Measurements from ENCODE around the gene EMX2. TPM values are rescaled to one million over a fixed set of nuclear protein-coding genes. Genes with fewer than 3 reads are reported as not detected.

EMX2 gene
- total and polyA plus RNA-seq, 2 of the 13 experiments (the other 11 are each of a cell fraction or from before 2014, with no cell fraction given): not detected

- Histone ChIP-seq H3K79me2 (ENCODE audit: insufficient read depth, low read length) (no peaks in the 10 kb centered on the region), H3K36me3 (replicated peaks in 1 of 2; ENCODE audit: control insufficient read depth in 1 of 2, insufficient read depth in 2 of 2, low read length in 2 of 2) (no peaks in the 10 kb centered on the region), H2AFZ (ENCODE audit: low read length) (no peak overlapping the region), H3K9me3 (ENCODE audit: low read length) (no peaks in the 10 kb centered on the region), H3K4me2 (ENCODE audit: low read depth, low read length) (no peak overlapping the region), H3K27ac (ENCODE audit: extremely low read length, insufficient read depth, low read length) (no peak overlapping the region), H3K9ac (ENCODE audit: insufficient read depth, low read depth, low read length) (no peak overlapping the region), H4K20me1 (ENCODE audit: insufficient read depth, low read length) (no peaks in the 10 kb centered on the region), H3K4me1 (ENCODE audit: insufficient read depth, low read length) (no peaks in the 10 kb centered on the region), H3K27me3 (ENCODE audit: control insufficient read depth in 1 of 2, insufficient read depth in 2 of 2, low read length in 2 of 2) (peaks cover 4 to 78% of the 10 kb centered on the region in 2 experiments; a peak in 4 of 5 replicates), H3K4me3 (replicated peaks in 1 of 3; ENCODE audit: insufficient read depth in 1 of 3, low read depth in 2 of 3, low read length in 3 of 3) (no peak overlapping the region)
- no peak for ATAC-seq
- WGBS (ENCODE audit: low lambda C conversion rate): 60% methylated on average over 16 of the region's 19 CpGs
- TF ChIP-seq TCF7 (IDR thresholded peaks at IDR 0.05; ENCODE audit: low read depth) (no peak), NPAS2 (CRISPR knock-in tag; IDR thresholded peaks at IDR 0.05; ENCODE audit: borderline replicate concordance) (no peak), ZNF879 (CRISPR knock-in tag; IDR thresholded peaks at IDR 0.05) (no peak), ZNF484 (CRISPR knock-in tag; IDR thresholded peaks at IDR 0.05; ENCODE audit: borderline replicate concordance, low read depth) (no peak), ZBTB20 (CRISPR knock-in tag; IDR thresholded peaks at IDR 0.05; ENCODE audit: borderline replicate concordance, low read depth) (no peak), GATAD2A (CRISPR knock-in tag; IDR thresholded peaks at IDR 0.05) (no peak), SRY (CRISPR knock-in tag; IDR thresholded peaks at IDR 0.05) (no peak), ZNF569 (CRISPR knock-in tag; IDR thresholded peaks at IDR 0.05; ENCODE audit: borderline replicate concordance) (no peak), NAIF1 (CRISPR knock-in tag; IDR thresholded peaks at IDR 0.05; ENCODE audit: borderline replicate concordance) (no peak), DNMT1 (CRISPR knock-in tag; IDR thresholded peaks at IDR 0.05) (no peak)
- in situ Hi-C loops (cut with HindIII; ENCODE audit: extremely low pct_ligation_motif_present, low pct_unique_long_range_greater_than_20kb): no loop called here
- no peak for FAIRE-seq
- CTCF ChIA-PET (ENCODE audit: low intra/inter-chr PET ratio, low total read pairs): no interaction called here
- intact Hi-C loops (cut with micrococcal nuclease; ENCODE audit: unreplicated experiment): no loop called here
- no peak for DNase-seq (ENCODE audit: low spot score)
- POLR2A ChIA-PET: no interaction called here
- BruUV-seq (replicated peaks): no TSS peak
These were observed 11.2 kb downstream of the EMX2 start for GRCh38 chr10:117553815-117554172.

- Histone ChIP-seq H4K20me1 (ENCODE audit: insufficient read depth, low read length) (no peaks in the 10 kb centered on the region), H3K9ac (ENCODE audit: insufficient read depth, low read depth, low read length) (no peak overlapping the region), H3K9me3 (ENCODE audit: low read length) (no peaks in the 10 kb centered on the region), H3K36me3 (replicated peaks in 1 of 2; ENCODE audit: control insufficient read depth in 1 of 2, insufficient read depth in 2 of 2, low read length in 2 of 2) (no peaks in the 10 kb centered on the region), H2AFZ (ENCODE audit: low read length) (no peak overlapping the region), H3K4me2 (ENCODE audit: low read depth, low read length) (no peak overlapping the region), H3K4me1 (ENCODE audit: insufficient read depth, low read length) (no peaks in the 10 kb centered on the region), H3K27ac (ENCODE audit: extremely low read length, insufficient read depth, low read length) (no peak overlapping the region), H3K27me3 (ENCODE audit: control insufficient read depth in 1 of 2, insufficient read depth in 2 of 2, low read length in 2 of 2) (peaks cover 4 to 74% of the 10 kb centered on the region in 2 experiments; a peak in 3 of 5 replicates), H3K4me3 (replicated peaks in 1 of 3; ENCODE audit: insufficient read depth in 1 of 3, low read depth in 2 of 3, low read length in 3 of 3) (no peak overlapping the region), H3K79me2 (ENCODE audit: insufficient read depth, low read length) (no peaks in the 10 kb centered on the region)
- BruUV-seq (replicated peaks): no TSS peak
- DNase-seq (ENCODE audit: low spot score) (no peak), FAIRE-seq (no peak), ATAC-seq (no peak)
- WGBS (ENCODE audit: low lambda C conversion rate): 5% methylated on average over 10 of the region's 14 CpGs
- intact Hi-C loops (cut with micrococcal nuclease; ENCODE audit: unreplicated experiment) (no loop called here), in situ Hi-C loops (cut with HindIII; ENCODE audit: extremely low pct_ligation_motif_present, low pct_unique_long_range_greater_than_20kb) (no loop called here)
- ChIA-PET CTCF (ENCODE audit: low intra/inter-chr PET ratio, low total read pairs) (no interaction called here), POLR2A (no interaction called here)
- no peak for TF ChIP-seq HOXA3 (CRISPR knock-in tag; IDR thresholded peaks at IDR 0.05)
- no peak for TF ChIP-seq KLF16 (CRISPR knock-in tag; IDR thresholded peaks at IDR 0.05)
- TF ChIP-seq HMGA1 (CRISPR knock-in tag; conservative IDR thresholded peaks at IDR 0.05): no peak
- TF ChIP-seq ZNF432 (CRISPR knock-in tag; IDR thresholded peaks at IDR 0.05; ENCODE audit: borderline replicate concordance): no peak
- no peak for TF ChIP-seq HHEX (CRISPR knock-in tag; IDR thresholded peaks at IDR 0.05)
- TF ChIP-seq ZBTB14 (CRISPR knock-in tag; IDR thresholded peaks at IDR 0.05): no peak
- TF ChIP-seq POLR2A (IDR thresholded peaks at IDR 0.05; ENCODE audit: insufficient read depth in 1 of 2, low read depth in 2 of 2, low read length in 2 of 2): no peak
- no peak for TF ChIP-seq GATAD1 (CRISPR knock-in tag; IDR thresholded peaks at IDR 0.05)
These were observed 11.8 kb downstream of the EMX2 start for GRCh38 chr10:117554241-117554814.
